Activated gamma-delta T cell (primary cell): ENCODE results near the gene TEP1.
"Not testable (repeated sequence)": the region's sequence is repeated elsewhere in the genome, so short reads cannot be mapped to it uniquely, and the experiment has no call there.

Experiments
- DNase-seq: peaks from one replicate; lab custom pipeline; 2025; lab: John Stamatoyannopoulos, UW

Gene TEP1

DNA sequence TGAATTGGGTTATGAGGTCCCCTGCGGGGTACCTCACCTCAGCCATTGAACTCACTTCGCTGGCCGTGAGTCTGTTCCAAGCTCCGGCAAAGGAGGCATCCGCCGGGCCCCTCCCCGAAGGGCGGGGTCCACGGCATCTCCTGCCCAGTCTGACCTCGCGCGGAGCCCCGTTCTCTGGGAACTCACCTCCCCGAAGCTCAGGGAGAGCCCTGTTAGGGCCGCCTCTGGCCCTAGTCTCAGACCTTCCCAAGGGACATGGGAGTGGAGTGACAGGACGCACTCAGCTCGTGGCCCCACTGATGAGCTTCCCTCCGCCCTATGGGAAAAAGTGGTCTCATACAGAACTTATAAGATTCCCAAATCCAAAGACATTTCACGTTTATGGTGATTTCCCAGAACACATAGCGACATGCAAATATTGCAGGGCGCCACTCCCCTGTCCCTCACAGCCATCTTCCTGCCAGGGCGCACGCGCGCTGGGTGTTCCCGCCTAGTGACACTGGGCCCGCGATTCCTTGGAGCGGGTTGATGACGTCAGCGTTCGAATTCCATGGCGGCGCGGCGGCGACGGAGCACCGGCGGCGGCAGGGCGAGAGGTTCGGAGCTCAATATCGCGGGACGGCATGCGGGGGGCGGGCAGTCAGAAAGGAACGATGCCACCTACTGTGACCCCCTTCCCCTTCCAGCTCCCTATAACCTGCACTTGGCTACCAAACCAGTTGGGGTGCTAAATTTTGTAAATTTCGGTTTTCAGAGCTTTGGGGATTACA, 70.0 kb downstream of the TEP1 start, which contains the start of gene PARP2:
Gene PARP2, plus strand, starts transcription at position 544 of the 770 bp plus-strand sequence. Its CDS starts 7 bp downstream, at position 551.
- DNase-seq, result peak; percentile 85

GRCh38 chr14:20341646-20342045, 71.7 kb downstream of the TEP1 start:
- no peak for DNase-seq

DNA sequence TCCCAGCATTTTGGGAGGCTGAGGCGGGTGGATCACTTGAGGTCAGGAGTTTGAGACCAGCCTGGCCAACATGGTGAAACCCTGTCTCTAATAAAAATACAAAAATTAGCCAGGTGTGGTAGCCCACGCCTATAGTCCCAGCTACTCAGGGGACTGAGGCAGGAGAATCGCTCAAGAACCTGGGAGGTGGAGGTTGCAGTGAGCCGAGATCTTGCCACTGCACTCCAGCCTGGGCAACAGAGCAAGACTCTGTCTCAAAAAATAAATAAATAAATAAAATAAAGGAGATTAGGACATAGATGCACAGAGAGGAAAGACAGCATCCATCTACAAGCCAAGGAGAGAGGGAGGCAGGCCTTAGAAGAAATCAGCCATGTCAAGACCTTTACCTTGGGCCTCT, 72.3 kb downstream of the TEP1 start:
- not testable (repeated sequence) for DNase-seq

GRCh38 chr14:20334017-20334416, 79.3 kb downstream of the TEP1 start:
- no peak for DNase-seq

GRCh38 chr14:20333494-20333841, 79.8 kb downstream of the TEP1 start:
- no peak for DNase-seq

DNA sequence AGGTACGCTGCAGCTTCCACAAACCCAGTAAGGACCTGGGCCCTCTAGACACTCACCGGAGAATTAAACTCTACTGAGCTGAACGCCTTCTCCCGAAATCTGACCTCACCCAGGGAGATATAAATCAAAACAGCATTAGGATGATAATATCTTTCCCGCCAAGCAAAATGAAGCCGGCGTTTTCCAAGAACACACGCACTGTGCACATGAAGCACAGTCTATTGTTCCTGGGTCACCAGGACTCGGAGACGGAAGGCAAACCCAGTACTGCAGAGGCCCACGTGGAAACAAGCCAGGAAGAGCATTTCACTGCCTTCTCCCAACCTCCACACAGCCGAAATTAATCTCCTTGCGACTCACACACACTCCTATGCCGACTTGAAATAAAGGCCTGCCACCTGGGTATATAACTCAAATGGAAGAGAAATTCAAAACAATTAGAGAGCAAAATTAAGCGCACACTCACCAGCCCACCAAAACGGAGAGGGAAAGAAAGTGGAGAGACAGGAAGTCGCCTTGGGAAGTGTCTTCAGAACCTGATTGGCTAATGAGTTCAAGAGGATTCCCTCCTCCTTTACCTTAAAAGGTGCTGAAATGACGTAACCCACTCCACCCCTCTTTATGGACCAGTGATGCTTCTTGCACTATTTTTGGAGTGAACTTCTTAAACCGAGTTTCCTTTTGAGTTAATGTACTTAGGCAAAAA, 80.4 kb downstream of the TEP1 start, which contains the start of gene CCNB1IP1:
Gene CCNB1IP1, minus strand, starts transcription at position 492 of the 706 bp plus-strand sequence. CDS start 16,756 bp downstream, outside the sequence.
- no peak for DNase-seq

- no peak for DNase-seq
Measured at GRCh38 chr14:20332431-20332787, 80.9 kb downstream of the TEP1 start.

GRCh38 chr14:20331053-20331613, 82.2 kb downstream of the TEP1 start:
- DNase-seq, result no peak

- DNase-seq, result no peak
Measured at GRCh38 chr14:20329355-20329754, 83.9 kb downstream of the TEP1 start.

- no peak for DNase-seq
Measured at GRCh38 chr14:20328705-20329104, 84.6 kb downstream of the TEP1 start.

GRCh38 chr14:20327005-20327869, 86.1 kb downstream of the TEP1 start:
- no peak for DNase-seq

- no peak for DNase-seq
Measured at GRCh38 chr14:20317720-20318119, 95.6 kb downstream of the TEP1 start.
